IPS-NIHi7 (cell line): ENCODE results near the gene ACE.

Source experiments
- DNase-seq: peaks from one replicate; pipeline ENCODE4 v3.0.0; 2012; ENCODE audit warnings: mixed read lengths; ENCODE audit errors: extremely low spot score

Gene ACE

DNA sequence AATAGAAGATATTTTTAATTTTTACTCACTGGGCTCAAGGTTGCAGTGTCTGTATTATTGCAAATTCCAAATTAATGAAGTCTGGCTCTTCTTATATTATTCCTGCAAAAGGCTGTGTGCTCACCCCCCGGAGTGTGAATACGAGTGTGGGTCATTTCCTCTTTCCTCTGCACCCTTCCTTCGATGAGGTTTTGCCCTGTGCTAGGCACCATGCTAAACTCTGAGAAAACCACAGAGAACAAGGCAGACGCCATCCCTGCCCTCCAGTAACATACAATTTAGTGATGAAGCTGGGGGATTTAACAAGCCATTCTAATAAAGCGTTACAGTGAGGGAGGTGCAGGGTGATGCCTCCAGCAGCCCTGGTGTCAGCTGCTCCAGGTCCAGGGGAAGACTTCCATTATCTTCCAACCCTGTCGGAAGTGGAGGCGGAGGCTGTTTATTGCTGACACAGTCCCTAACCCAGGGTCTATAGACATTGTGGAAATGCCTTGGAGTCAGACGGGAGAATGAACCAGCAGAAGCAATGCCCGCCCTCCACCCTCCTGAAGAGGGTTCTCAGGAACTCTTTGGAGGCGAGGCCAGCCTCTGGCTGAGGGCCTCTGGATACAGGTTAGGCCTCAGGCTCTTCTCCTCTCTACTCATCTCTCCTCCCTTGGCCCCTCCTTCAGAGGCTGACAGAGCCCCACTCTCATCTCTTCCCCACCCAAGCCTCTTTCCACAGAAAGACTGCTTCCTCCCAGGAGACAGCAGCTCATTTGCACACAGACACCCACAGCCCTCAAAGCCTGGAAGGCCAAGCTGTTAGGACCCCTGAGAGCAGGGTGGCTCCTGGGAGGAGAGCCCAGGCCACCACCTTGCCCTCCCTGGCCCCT, 2.0 kb upstream of the ACE start:
- DNase-seq = no peak

DNA sequence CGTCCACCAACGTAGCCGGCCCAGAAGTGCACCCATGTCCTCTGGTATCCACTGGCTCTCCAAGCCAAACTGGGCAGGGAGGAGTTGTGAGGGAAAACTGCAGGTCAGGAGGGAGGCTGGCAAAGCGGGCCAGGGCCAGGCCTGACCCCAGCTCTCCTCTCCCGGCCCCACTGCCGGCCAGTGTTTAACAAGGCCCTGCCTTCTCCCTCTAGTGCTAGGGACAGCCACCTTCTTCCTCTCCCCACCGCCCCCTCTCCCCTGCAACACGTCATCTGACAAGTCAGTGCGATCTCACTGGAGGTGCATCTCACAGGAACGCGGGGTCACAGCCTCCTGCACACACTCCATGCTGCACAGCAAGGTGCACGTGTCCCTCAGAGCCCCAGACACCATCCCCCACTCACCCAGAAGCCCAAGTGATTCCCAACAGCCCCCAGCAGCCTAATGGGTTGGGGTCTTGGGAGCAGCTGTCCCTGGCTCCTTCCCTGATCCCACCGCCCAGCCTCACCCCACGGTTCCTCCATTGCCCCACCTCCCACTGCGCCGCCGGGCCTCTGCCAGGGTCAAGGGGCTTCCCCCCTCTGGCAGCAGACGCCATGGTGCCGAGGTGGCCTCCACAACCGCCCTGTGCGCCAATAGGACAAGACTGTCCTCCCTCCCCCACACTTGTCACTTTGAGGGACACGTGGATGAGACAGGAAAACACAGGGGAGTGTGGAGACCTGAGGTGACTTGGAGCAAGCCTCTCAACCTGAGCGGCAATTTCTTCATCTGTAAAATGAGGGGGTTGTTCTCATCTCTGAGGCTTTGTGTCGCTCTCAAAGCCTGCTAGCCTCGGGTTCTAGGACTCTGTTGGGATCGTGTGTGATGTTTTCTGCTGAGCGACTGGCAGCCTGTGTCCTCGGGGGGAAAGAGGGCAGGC, 1.1 kb upstream of the ACE start:
- DNase-seq = peak; percentile 34

DNA sequence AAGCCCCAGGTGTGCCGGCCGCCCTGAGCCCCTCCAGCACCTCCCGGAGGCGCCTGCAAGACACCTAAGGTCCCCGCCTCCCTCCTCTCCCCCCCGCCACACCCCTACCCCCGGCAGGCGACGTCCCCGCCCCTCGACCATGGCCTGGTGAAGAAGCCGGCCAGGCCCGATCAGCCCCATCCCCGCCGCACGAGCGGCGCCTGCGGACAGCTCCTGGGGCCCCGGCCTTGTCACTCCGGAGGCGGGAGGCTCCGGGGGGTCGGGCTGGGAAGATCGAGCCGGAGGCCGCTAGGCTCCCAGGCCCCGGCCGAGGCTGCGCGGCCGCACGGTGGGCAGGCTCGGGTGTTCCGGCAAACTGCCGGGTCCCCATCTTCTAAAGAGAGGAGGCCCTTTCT, 405 bp upstream of the ACE start:
- peak; percentile 75 for DNase-seq

DNA sequence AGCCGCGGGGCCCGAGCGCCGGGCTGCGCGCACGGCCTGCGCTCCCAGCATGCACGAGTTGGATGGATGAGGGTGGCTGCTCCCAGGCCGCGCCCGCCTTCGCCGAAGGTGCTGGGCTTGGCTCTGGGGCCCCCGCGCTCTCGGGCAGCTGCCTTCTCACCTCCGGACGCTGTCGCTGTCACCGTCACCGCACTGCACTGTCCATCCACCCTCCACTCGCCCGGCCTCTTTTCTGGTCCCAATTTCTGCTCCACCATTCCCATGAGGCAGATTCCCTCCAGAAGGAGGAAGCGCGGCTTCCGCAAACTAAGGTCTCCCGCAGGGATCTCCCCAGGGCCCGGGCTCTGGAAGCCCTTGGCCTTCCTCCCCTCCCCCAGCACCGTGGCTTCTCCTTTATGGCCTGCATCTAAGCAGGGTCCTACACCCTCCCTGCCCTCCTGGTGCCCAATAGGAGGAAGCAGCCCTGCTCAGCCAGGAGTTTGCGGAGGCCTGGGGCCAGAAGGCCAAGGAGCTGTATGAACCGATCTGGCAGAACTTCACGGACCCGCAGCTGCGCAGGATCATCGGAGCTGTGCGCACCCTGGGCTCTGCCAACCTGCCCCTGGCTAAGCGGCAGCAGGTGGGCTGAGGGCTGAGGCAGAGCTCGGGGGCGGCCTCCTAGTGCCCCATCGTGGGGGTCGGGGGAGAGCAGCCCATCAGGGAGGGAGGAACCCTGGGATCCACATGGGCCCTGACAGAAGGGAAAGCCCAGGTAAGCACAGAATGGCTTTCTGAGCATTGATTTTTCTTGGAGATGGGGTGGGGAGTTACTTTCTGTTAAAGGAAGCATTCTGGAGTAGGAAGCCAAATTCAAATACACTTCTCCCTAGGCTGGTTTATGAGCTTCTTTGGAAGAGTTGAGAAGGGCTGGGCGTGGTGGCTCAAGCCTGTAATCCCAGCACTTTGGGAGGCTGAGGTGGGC, 899 bp downstream of the ACE start:
- peak; percentile 37 for DNase-seq

DNA sequence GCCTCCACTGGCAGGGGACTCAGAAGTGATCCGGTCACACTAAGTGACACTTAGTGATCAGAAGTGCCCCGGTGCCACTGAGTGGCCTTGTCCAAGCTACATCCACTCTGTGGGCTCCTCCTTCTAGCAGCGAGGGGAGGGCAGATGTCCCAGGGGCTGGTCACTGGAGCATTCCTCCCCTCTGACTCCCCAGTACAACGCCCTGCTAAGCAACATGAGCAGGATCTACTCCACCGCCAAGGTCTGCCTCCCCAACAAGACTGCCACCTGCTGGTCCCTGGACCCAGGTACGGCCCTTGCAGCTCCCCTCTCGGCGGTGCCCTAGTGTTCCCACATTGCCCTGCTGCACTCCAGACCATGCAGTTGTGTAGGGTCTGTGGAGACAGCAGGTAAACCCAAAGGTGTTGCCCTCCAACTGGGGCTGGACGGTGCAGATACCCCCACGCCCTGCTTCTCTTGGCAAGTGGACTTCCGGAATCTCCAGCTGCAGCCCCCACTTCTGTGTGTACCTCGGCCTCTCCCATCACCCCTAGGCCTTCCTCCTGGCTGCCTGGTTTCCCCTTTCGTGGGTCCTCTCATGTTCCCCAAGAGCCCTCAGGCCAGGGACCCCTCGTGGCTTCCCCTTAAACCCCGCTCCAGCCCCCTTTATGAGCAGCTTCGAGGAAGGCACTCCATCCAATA, 2.1 kb downstream of the ACE start:
- peak; percentile 96 for DNase-seq

DNA sequence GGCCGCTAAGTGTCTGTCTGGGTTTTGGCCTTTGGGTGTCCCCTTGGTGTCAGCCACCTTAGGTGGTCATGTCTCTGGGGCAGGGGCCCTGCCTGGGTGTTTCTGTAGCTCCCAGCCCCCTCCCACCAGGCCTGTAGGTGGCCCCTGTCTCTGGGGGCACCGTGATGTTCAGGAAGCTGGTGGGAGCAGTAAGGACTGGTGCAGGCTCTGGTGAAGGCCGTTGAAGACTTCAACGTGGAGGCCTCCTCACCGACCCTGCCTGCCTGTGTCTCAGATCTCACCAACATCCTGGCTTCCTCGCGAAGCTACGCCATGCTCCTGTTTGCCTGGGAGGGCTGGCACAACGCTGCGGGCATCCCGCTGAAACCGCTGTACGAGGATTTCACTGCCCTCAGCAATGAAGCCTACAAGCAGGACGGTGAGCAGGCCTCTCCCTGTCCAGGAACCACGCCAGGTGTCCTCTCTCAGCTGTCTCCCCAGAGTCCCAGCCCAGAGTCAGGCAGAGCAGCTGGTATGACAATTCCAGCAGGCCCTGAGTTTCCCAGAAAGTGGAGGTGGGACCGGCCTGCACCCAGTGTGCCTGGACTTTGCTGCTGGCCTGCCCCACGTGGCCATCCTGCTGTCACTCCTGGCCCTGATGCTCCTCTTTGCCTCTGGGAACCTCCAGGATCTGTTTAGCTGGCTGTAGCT, 2.8 kb downstream of the ACE start:
- DNase-seq = no peak

DNA sequence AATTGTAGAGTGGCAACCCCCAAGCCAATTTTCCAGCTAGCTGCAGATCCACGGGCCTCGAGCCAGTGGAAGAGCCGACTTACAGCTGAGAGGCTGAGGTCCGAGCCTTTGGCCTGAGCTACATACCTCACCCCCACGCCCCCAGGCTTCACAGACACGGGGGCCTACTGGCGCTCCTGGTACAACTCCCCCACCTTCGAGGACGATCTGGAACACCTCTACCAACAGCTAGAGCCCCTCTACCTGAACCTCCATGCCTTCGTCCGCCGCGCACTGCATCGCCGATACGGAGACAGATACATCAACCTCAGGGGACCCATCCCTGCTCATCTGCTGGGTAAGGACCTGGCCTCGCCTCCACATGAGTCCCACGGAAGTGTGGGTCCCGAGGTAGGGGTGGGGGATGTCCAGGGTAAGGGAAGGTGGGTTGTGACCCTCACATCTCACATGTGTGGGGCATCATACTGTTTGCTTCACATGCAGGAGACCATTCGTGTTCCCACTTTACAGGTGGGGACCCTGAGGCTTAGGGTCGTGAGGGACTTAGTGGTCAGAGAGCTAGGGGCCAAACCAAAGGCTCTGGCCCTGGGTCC, 3.4 kb downstream of the ACE start:
- DNase-seq = no peak

DNA sequence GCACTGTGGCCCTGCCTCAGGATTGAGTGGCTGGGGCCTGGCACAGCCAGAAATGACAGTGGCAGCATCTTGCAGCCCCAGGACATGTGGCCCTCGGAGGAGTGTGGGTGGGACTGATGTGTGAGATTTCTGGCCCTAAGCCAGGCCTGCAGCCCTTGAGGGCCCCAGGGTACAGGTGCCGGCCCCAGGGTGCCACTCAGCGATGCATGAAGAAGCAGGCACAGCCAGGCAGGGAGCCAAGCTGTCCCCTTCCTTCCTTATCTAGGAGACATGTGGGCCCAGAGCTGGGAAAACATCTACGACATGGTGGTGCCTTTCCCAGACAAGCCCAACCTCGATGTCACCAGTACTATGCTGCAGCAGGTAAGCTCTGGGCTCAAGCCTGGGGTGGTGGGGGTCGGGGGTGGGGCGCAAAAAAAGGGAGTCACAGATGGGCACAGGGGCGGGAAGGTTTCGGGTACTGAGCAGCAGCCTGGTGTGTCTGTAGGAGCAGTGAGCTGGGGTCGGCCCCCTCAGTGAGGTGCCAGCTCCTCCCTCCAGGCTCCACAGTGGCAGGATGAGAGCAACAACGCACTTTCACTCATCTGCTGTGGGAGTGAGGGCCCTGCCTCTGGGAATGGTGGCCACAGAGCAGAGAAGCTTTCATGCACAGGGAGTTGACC, 4.1 kb downstream of the ACE start:
- DNase-seq = no peak

DNA sequence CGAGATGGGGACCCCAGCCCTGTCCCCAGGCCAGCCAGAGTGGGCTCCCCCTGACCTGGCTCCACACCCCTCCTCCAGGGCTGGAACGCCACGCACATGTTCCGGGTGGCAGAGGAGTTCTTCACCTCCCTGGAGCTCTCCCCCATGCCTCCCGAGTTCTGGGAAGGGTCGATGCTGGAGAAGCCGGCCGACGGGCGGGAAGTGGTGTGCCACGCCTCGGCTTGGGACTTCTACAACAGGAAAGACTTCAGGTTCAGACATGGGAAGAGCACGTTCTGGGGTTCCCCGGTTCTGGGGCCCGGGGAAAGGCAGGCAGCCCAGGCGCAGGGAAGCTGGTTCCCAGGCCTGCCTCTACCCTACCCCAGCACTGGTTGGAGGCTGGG, 4.6 kb downstream of the ACE start:
- DNase-seq = no peak

DNA sequence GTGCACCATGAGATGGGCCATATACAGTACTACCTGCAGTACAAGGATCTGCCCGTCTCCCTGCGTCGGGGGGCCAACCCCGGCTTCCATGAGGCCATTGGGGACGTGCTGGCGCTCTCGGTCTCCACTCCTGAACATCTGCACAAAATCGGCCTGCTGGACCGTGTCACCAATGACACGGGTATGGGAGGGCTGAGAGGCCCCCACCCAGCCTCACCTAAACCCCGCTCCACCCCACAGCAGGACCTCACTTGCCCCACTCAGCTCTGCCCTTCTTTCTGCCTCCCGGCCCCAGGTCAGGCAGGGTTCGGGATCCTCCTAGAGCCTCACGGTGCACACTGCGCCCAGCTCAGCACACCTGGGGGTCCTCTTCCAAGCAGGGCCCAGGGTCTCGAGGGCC, 5.6 kb downstream of the ACE start:
- DNase-seq = no peak

DNA sequence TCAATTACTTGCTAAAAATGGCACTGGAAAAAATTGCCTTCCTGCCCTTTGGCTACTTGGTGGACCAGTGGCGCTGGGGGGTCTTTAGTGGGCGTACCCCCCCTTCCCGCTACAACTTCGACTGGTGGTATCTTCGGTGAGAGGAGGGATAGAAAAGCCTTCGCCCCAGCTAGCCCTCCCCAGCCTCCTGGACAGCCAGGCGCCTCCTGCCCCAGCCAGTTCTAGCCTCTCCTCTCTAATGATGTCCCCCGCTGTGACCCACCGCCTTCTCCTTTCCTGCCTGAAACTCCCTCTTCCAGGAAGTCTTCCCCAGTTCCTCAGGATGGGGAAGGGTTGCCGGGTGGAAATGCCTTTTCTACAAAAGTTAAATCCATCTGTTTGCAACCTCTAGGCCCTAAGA, 6.2 kb downstream of the ACE start:
- no peak for DNase-seq

DNA sequence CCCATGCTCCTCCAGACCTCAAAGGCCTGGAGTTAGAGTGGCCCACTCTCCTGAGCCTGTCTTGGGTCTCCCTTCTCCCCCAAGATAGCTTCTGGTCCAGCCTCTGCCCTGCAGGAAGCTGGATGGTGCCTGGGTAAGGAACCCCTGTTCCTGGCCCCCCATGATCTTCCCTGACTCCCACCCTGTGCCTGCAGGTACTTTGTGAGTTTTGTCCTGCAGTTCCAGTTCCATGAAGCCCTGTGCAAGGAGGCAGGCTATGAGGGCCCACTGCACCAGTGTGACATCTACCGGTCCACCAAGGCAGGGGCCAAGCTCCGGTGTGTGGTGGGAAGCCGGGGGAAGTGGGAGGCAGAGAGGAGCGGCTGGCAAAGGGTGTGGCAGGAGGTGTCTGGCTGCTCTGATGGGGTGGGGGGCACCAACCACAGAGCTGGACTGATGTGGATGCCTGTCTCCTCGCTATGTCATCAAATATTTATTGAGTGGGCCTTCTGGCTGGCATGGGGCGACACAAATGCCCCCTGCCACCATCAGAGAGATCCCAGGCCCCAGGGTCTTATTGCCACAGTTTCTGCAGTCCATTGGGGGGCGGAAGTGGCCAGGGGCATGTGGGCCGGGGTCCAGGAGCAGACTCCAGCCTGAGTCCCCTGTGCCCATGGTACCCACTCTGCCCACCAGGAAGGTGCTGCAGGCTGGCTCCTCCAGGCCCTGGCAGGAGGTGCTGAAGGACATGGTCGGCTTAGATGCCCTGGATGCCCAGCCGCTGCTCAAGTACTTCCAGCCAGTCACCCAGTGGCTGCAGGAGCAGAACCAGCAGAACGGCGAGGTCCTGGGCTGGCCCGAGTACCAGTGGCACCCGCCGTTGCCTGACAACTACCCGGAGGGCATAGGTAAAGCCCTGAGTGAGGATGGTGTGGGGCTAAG, 7.1 kb downstream of the ACE start:
- no peak for DNase-seq

DNA sequence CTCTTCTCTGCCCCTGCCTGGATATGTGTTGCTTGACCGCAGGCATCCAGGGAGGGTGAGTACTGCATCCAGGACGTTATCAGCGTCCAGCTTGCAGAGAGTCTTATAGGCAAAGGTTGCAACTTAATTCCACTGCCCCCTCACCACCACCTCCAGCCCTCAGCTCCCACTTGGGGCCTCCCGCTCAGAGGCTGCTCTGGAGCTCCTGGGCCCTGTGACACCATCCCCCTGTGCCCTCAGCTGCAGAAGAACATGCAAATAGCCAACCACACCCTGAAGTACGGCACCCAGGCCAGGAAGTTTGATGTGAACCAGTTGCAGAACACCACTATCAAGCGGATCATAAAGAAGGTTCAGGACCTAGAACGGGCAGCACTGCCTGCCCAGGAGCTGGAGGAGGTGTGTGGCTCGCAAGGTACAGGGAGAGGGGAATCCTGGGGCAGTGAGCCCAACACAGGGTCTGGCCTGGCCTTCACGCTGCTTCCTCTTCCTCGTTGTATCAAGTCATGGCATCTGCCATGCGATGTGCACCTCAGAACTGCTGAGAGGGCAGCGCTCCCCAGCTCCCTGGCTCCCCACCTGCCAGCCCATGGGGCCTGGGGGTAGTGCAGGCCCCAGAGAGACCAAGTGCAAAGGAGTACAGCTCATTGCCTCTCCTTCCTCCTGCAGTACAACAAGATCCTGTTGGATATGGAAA, 9.6 kb downstream of the ACE start:
- no peak for DNase-seq

DNA sequence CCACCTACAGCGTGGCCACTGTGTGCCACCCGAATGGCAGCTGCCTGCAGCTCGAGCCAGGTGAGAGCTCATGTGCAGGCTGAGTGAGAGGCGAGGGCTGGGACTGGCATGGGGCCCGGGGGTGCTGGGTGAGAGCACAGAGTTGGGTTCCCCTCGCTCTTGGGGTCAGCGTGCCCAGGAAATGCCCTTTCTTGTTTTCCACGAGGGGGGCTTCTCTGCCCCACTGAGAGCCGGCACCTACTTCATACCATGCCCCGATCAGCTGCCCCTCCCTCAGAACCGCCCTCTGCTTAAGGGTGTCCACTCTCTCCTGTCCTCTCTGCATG, 10.1 kb downstream of the ACE start:
- DNase-seq = no peak

DNA sequence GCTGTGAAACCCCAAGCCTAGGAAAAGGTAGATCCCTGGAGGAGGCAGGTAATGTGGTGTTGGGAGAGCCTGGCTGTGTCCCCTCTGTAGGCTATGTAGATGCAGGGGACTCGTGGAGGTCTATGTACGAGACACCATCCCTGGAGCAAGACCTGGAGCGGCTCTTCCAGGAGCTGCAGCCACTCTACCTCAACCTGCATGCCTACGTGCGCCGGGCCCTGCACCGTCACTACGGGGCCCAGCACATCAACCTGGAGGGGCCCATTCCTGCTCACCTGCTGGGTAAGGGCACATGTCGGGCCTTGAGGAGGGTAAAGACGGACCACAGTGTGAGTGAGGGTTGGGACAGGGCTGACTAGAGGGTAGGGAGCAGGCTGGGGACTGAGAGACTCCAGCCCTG, 12.0 kb downstream of the ACE start:
- no peak for DNase-seq

DNA sequence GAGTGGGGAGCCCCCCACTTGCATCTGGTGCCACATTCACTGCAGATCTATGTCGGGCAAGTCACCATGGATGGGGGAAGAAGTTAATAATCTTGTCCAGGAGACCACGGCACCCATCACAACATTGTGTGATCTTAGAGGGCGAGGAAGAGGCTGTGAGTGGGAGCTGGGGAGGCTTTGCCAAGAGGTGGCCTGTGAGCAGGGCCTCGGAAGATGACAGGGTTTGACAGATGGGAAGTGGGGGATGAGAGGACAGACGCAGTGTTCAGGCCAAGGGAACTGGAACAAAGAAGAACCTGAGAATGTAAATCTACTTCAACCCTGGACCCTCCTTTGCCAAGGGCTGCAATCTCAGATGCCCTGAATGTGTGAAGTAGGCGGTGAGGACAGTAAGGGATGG, 12.4 kb downstream of the ACE start:
- DNase-seq = no peak

DNA sequence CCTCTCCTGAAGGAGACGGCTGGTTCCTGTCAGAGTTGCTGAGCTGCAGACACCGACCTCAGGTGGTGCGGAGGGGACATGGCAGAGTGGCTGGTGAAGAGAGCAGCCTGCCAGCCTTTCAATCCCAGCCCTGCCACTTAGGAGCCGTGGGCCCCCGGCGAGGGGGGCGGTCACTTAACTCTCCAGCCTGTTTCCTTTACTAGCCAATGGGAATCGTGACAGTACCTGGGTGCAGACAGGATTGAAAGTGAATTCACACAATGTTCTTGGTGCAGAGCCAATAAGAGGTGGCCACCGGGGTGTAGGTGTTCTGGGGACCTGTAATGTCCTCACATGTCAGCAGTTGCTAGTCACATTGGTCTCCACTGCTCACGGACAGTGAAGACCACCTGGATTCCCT, 13.5 kb downstream of the ACE start:
- peak; percentile 39 for DNase-seq

DNA sequence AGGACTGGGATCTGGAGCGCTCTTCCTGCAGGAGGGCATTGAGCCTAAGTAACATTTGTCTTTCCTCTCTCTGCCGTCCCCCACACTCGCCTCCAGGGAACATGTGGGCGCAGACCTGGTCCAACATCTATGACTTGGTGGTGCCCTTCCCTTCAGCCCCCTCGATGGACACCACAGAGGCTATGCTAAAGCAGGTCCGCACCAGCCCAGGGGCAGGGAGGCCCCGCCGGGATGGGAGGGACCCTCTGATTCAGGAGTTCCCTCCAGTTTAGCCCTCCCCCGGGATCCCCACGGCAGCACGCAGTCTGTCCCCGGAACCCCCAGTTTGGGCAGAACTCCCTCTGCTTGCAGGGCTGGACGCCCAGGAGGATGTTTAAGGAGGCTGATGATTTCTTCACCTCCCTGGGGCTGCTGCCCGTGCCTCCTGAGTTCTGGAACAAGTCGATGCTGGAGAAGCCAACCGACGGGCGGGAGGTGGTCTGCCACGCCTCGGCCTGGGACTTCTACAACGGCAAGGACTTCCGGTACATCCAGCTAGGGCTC, 14.1 kb downstream of the ACE start:
- DNase-seq = no peak
